ENCODE results near the gene ACACA.
"Not testable (repeated sequence)": the region's sequence is repeated elsewhere in the genome, so short reads cannot be mapped to it uniquely, and the experiment has no call there.

The ACACA gene

GRCh38 chr17:37359682-37360188, 46.9 kb downstream of the ACACA start:
- TF ChIP-seq, protein P1, sequence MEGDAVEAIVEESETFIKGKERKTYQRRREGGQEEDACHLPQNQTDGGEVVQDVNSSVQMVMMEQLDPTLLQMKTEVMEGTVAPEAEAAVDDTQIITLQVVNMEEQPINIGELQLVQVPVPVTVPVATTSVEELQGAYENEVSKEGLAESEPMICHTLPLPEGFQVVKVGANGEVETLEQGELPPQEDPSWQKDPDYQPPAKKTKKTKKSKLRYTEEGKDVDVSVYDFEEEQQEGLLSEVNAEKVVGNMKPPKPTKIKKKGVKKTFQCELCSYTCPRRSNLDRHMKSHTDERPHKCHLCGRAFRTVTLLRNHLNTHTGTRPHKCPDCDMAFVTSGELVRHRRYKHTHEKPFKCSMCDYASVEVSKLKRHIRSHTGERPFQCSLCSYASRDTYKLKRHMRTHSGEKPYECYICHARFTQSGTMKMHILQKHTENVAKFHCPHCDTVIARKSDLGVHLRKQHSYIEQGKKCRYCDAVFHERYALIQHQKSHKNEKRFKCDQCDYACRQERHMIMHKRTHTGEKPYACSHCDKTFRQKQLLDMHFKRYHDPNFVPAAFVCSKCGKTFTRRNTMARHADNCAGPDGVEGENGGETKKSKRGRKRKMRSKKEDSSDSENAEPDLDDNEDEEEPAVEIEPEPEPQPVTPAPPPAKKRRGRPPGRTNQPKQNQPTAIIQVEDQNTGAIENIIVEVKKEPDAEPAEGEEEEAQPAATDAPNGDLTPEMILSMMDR (conservative IDR thresholded peaks at IDR 0.05) = no peak
- no peak for TF ChIP-seq ZFX (IDR thresholded peaks at IDR 0.05)
- peak overlapping the region; percentile 100 for H3K27ac ChIP-seq

DNA sequence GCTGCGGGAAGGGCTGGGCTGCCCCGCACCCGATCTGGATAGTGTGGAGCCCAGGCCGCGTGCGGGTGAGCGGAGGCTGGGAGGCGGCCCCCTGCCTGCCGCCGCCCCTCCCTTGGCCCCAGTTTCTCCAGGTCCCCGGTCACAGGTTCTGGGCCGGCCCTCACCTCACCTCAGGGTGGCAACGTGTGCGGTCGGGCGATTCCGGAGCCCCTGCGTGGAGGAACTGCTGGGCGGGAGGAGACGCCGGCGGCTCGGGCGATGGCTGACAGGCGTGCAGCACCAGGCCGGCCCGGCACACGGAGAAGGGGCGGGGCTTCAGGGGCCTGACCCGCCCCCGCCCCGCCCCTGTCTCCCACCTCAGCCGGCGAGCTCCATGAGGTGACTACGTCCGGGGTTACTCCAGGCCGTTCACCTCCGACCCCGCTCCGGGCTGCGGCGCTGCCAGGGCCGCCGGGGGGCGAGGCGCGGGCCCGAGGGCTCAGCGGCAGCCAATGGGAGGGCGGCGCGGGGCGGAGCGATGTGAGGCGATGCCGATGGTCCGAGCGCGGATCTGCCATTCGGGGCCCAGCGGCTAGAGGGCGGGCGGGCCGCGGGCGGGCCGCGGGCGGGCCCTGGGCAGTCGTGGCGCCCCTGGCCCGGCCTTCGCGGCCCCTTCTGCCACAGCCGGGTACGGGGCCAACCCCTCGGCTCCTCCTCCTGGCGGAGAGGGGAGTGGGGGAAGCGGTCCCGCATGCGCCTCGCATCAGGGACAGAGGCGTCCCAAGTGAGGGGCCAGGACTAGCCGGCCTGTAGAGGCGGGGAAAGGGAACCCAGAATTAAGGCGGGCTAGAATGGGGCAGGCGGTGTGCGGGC, 47.6 kb downstream of the ACACA start:
- H3K27ac ChIP-seq = peak overlapping the region; percentile 100
- peak; percentile 62 for TF ChIP-seq ZFX (IDR thresholded peaks at IDR 0.05)
- TF ChIP-seq, protein P1 (conservative IDR thresholded peaks at IDR 0.05) = no peak; the same call in 1 of the 2 replicates

GRCh38 chr17:37358098-37358829, 48.4 kb downstream of the ACACA start:
- H3K27ac ChIP-seq = peak overlapping the region; percentile 100
- no peak for TF ChIP-seq ZFX (IDR thresholded peaks at IDR 0.05)
- TF ChIP-seq, protein P1 (conservative IDR thresholded peaks at IDR 0.05) = no peak

GRCh38 chr17:37356796-37357569, 49.7 kb downstream of the ACACA start:
- peak overlapping the region; percentile 100 for H3K27ac ChIP-seq

DNA sequence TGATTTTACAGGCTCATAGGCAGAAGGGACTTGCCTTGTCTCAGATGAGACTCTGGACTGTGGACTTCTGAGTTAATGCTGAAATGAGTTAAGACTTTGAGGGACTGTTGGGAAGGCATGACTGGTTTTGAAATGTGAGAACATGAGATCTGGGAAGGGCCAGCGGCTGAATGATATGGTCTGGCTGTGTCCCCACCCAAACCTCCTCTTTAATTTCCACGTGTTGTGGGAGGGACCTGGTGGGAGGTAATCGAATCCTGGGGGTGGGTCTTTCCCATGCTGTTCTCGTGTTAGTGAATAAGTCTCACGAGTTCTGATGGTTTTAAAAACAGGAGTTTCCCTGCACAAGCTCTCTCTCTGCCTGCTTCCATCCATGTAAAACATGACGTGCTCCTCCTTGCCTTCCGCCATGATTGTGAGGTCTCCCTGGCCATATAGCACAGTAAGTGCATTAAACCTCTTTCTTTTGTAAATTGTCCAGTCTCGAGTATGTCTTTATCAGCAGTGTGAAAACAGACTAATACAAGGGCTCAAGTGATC, 59.7 kb downstream of the ACACA start:
- not testable (repeated sequence) for H3K27ac ChIP-seq

DNA sequence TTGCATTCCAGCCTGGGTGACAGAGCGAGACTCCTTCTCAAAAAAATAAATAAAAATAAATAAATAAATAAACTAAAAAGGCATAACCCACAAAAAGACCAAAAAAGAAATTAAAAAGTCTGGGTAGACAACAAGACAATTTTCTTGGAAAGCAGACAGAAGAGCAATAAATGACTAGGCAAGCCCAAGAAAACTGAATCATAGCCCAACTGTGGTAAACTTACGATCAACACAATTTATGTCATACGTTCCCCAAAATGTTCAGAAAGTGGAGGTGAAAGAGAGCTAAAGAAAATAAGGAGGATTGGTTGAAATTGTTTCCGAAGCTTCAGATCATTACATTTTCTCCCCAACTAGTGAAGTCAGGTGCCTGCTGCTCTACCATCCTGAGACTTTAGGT, 62.1 kb downstream of the ACACA start:
- no peak for TF ChIP-seq ZFX (IDR thresholded peaks at IDR 0.05)
- TF ChIP-seq, protein P1 (conservative IDR thresholded peaks at IDR 0.05) = no peak
- H3K27ac ChIP-seq = no peak overlapping the region

DNA sequence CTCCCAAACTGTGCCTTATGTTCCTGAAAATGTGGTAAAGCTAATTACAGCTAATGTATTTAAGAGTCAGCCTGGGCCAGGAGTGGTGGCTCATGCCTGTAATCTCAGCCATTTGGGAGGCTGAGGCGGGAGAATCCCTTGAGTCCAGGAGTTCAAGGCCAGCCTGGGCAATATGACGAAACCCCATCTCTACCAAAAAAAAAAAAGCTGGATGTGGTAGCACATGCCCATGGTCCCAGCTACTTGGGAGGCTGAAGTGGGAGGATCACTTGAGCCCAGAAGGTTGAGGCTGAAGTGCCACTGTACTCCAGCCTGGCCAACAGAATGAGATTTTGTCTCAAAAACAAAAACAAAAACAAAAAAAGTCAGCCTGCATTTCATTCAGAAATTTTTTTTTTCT, 64.0 kb downstream of the ACACA start:
- TF ChIP-seq, protein P1 (conservative IDR thresholded peaks at IDR 0.05) = no peak
- TF ChIP-seq ZFX (IDR thresholded peaks at IDR 0.05) = no peak
- H3K27ac ChIP-seq = no peak overlapping the region

Data from C4-2B (cell line).